ENCODE measurements around the gene GFRA1. TPM values are rescaled to one million over a fixed set of nuclear protein-coding genes. Genes with fewer than 3 reads are reported as not detected.

The GFRA1 gene
- total and polyA plus RNA-seq, 2 experiments from 2014 or later = 1.7 to 5.0 TPM

DNA sequence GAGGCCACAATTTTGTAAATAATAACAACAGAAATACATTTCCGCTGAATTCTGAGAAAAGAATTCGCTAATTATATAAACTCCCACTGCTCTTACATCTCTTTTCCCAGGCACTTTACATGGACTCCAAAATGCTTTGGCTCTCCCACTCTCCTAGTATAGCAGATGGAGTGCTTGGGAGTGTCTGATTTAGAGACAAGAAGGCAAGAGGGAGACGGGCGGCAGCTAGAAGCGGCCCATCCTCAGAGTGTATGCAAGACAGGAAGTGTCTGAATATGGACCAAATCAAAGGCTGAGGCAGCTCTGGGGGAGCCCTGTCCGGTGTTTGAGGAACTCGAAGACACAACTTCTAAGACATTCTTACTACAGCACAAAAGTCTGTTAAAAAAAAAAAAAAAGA lies 212.1 kb downstream of the GFRA1 start:
- no peak for DNase-seq (ENCODE audit: low read depth in 1 of 2, low spot score in 1 of 2)
- H3K36me3 ChIP-seq = no peaks in the 10 kb centered on the region
- no peak for TF ChIP-seq CTCF (IDR thresholded peaks at IDR 0.05; ENCODE audit: low read depth, low read length)
- peaks cover 5% of the 10 kb centered on the region for H3K4me1 ChIP-seq (ENCODE audit: low read depth)
- H3K9me3 ChIP-seq (ENCODE audit: low read depth) = no peaks in the 10 kb centered on the region
- no peaks in the 10 kb centered on the region for H3K27me3 ChIP-seq
- no peak overlapping the region for H3K27ac ChIP-seq
- H3K4me3 ChIP-seq = no peak overlapping the region

- H3K4me3 ChIP-seq = no peak overlapping the region
- no peaks in the 10 kb centered on the region for H3K36me3 ChIP-seq
- DNase-seq (ENCODE audit: low read depth in 1 of 2, low spot score in 1 of 2) = no peak
- H3K4me1 ChIP-seq (ENCODE audit: low read depth) = peaks cover 5% of the 10 kb centered on the region
- no peaks in the 10 kb centered on the region for H3K9me3 ChIP-seq (ENCODE audit: low read depth)
- no peaks in the 10 kb centered on the region for H3K27me3 ChIP-seq
- H3K27ac ChIP-seq = no peak overlapping the region
- no peak for TF ChIP-seq CTCF (IDR thresholded peaks at IDR 0.05; ENCODE audit: low read depth, low read length)
Measured at GRCh38 chr10:116059320-116059719, 213.7 kb downstream of the GFRA1 start.

- DNase-seq (ENCODE audit: low read depth in 1 of 2, low spot score in 1 of 2) = no peak
- Histone ChIP-seq H3K9me3 (ENCODE audit: low read depth) (no peaks in the 10 kb centered on the region), H3K36me3 (no peaks in the 10 kb centered on the region), H3K27me3 (no peaks in the 10 kb centered on the region), H3K4me1 (ENCODE audit: low read depth) (peaks cover 5% of the 10 kb centered on the region), H3K27ac (no peak overlapping the region), H3K4me3 (no peak overlapping the region)
- TF ChIP-seq CTCF (IDR thresholded peaks at IDR 0.05; ENCODE audit: low read depth, low read length) = no peak
Measured at GRCh38 chr10:116056445-116057293, 216.3 kb downstream of the GFRA1 start.

- peaks cover 5% of the 10 kb centered on the region for H3K4me1 ChIP-seq (ENCODE audit: low read depth)
- H3K27me3 ChIP-seq = no peaks in the 10 kb centered on the region
- DNase-seq (ENCODE audit: low read depth in 1 of 2, low spot score in 1 of 2) = no peak
- no peaks in the 10 kb centered on the region for H3K36me3 ChIP-seq
- H3K4me3 ChIP-seq = no peak overlapping the region
- no peak for TF ChIP-seq CTCF (IDR thresholded peaks at IDR 0.05; ENCODE audit: low read depth, low read length)
- H3K9me3 ChIP-seq (ENCODE audit: low read depth) = no peaks in the 10 kb centered on the region
- no peak overlapping the region for H3K27ac ChIP-seq
Measured at GRCh38 chr10:116055917-116056252, 217.1 kb downstream of the GFRA1 start.

DNA sequence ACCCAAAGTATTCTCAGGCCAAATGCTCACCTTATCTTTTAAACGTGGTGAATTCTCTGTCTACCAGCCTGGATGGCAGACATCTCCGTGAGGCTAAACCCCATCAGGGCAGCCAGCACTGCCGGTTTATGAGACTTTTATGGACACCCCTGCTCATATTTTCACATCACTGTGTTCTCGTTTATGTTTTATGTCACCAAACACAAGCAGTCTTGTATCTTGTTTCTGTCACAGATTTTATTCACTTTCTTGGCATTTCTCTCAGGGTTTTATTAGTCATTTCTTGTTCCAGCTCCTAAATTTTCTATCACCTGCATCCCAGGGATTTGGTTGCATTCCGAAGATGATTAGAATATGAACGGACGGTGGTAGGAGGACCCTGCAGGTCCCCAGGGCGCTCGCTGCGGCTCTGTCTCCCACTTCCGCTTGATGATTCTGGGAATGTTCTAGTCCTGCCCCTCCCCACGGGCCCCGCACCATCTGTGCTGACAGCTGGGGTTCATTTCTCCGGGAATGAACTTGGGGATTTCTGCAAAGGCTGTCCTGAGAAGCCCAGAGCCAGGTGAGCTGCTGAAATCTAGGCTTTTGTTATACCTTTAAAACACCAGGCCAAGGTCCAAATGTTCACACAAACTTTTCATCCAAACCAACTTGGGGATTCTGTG lies 217.6 kb downstream of the GFRA1 start:
- Histone ChIP-seq H3K9me3 (ENCODE audit: low read depth) (no peaks in the 10 kb centered on the region), H3K36me3 (no peaks in the 10 kb centered on the region), H3K4me3 (no peak overlapping the region), H3K27me3 (no peaks in the 10 kb centered on the region), H3K4me1 (ENCODE audit: low read depth) (peaks cover 5% of the 10 kb centered on the region), H3K27ac (no peak overlapping the region)
- no peak for TF ChIP-seq CTCF (IDR thresholded peaks at IDR 0.05; ENCODE audit: low read depth, low read length)
- no peak for DNase-seq (ENCODE audit: low read depth in 1 of 2, low spot score in 1 of 2)

Measured in cardiac muscle cell (in vitro differentiated cells and primary cell).